Breast epithelium (tissue), 4 donors: ENCODE results near the gene FHL1. TPM values are rescaled to one million over a fixed set of nuclear protein-coding genes. Genes with fewer than 3 reads are reported as not detected.

Experiments
- DNase-seq, 2 donors: peaks; one replicate each; pipeline ENCODE4 v3.0.0-alpha.2; 2019; ENCODE audit warnings: low spot score in 2 of 2
- H3K27ac ChIP-seq, 2 donors: fragments of 200-600 bp; sonication (generic) in 1 of 2; one replicate each; pipeline ENCODE4 v1.5.1; 2016 to 2019; ENCODE audit warnings: mild to moderate bottlenecking in 1 of 2
- H3K27me3 ChIP-seq, 2 donors: fragments of 200-600 bp; sonication (generic) in 1 of 2; one replicate each; pipeline versions ENCODE4 v1.5.1 to v1.6.0; 2017 to 2019; ENCODE audit warnings: control low read depth in 1 of 2, mild to moderate bottlenecking in 1 of 2
- H3K36me3 ChIP-seq: fragments of 200-600 bp; one replicate; pipeline ENCODE4 v1.5.1; 2019
- H3K4me1 ChIP-seq, 2 donors: fragments of 200-600 bp; sonication (generic); one replicate each; pipeline ENCODE4 v1.5.1; 2016 to 2019; ENCODE audit warnings: control low read depth in 1 of 2
- H3K4me3 ChIP-seq, 3 donors: fragments of 200-600 bp; sonication (generic); 1 replicate in 2 of 3; 2 replicates in 1 of 3; pipeline ENCODE4 v1.5.1; 2016 to 2019; ENCODE audit warnings: mild to moderate bottlenecking in 3 of 3, moderate library complexity in 2 of 3
- H3K9me3 ChIP-seq, 2 donors: fragments of 200-600 bp; sonication (generic) in 1 of 2; one replicate each; pipeline ENCODE4 v1.5.1; 2016 to 2019; ENCODE audit warnings: control low read depth in 1 of 2
- CTCF ChIP-seq, 3 donors: fragments of 450-650 bp; IDR thresholded peaks; one replicate each; pipeline ENCODE4 v1.5.1; 2016 to 2017; ENCODE audit warnings: antibody characterized with exemption in 3 of 3, mild to moderate bottlenecking in 3 of 3, moderate library complexity in 3 of 3
- POLR2A ChIP-seq: fragments of 450-650 bp; IDR thresholded peaks from one replicate; pipeline ENCODE4 v1.6.1; 2016; ENCODE audit warnings: antibody characterized with exemption, mild to moderate bottlenecking, moderate library complexity
- POLR2AphosphoS5 ChIP-seq, 3 donors: sonication (generic); formaldehyde crosslinking; IDR thresholded peaks; one replicate each; pipeline ENCODE4 v1.6.1; 2017; ENCODE audit warnings: antibody characterized with exemption in 3 of 3
- intact Hi-C: fragments of 100-400 bp; cut with DNase I; formaldehyde crosslinking; loops from one replicate; pipeline ENCODE4 v1.15.1; 2023; ENCODE audit warnings: low total_unique reads
- total RNA-seq, 3 donors: library from RNA; depleted of rRNA; stranded (reverse); fragments of >200 nt; gene quantifications; one replicate each; pipeline ENCODE4 v1.1.0, GENCODE V29; 2016

FHL1 gene
- total RNA-seq, 3 donors from 2014 or later = 299 to 1,250 (median 654) TPM

DNA sequence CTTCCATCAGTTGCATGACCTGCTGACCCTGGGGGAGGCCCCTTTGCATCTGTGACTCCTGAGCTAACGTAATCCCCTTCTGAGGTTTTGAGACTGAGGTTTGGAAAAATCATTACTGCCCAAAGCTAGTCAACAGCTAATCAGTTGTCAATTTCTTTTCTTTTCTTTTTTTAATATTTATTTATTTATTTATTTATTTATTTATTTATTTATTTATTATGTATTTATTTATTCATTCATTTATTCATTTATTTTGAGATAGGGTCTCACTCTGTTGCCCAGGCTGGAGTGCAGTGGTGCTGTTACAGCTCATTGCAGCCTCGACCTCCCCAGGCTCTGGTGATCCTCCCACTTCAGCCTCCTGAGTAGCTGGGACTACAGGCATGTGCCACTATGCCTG, 25.1 kb upstream of the FHL1 start:
- peaks cover 0 to 51% of the 10 kb centered on the region in 2 donors for H3K27me3 ChIP-seq
- H3K27ac ChIP-seq = no peak overlapping the region
- DNase-seq = no peak
- no peaks in the 10 kb centered on the region for H3K36me3 ChIP-seq
- H3K9me3 ChIP-seq = no peaks in the 10 kb centered on the region
- TF ChIP-seq POLR2A (no peak), CTCF (IDR thresholded peaks at IDR 0.05) (no peak), POLR2AphosphoS5 (IDR thresholded peaks at IDR 0.05) (no peak)
- no peak overlapping the region for H3K4me3 ChIP-seq
- H3K4me1 ChIP-seq = no peaks in the 10 kb centered on the region
- intact Hi-C loops = no loop called here

- Histone ChIP-seq H3K4me1 (no peaks in the 10 kb centered on the region), H3K9me3 (no peaks in the 10 kb centered on the region), H3K36me3 (no peaks in the 10 kb centered on the region), H3K27ac (no peak overlapping the region), H3K27me3 (peaks cover 0 to 47% of the 10 kb centered on the region in 2 donors), H3K4me3 (no peak overlapping the region)
- TF ChIP-seq POLR2AphosphoS5 (IDR thresholded peaks at IDR 0.05) (no peak), POLR2A (no peak), CTCF (IDR thresholded peaks at IDR 0.05) (no peak)
- no peak for DNase-seq
- intact Hi-C loops = no loop called here
Observed at GRCh38 chrX:136125106-136125505, 22.2 kb upstream of the FHL1 start.

- intact Hi-C loops = no loop called here
- Histone ChIP-seq H3K9me3 (no peaks in the 10 kb centered on the region), H3K4me3 (no peak overlapping the region), H3K36me3 (no peaks in the 10 kb centered on the region), H3K27ac (no peak overlapping the region), H3K27me3 (peaks cover 0 to 44% of the 10 kb centered on the region in 2 donors), H3K4me1 (no peaks in the 10 kb centered on the region)
- TF ChIP-seq POLR2A (no peak), CTCF (IDR thresholded peaks at IDR 0.05) (no peak), POLR2AphosphoS5 (IDR thresholded peaks at IDR 0.05) (no peak)
- DNase-seq = no peak
Observed at GRCh38 chrX:136126371-136126770, 21.0 kb upstream of the FHL1 start.

DNA sequence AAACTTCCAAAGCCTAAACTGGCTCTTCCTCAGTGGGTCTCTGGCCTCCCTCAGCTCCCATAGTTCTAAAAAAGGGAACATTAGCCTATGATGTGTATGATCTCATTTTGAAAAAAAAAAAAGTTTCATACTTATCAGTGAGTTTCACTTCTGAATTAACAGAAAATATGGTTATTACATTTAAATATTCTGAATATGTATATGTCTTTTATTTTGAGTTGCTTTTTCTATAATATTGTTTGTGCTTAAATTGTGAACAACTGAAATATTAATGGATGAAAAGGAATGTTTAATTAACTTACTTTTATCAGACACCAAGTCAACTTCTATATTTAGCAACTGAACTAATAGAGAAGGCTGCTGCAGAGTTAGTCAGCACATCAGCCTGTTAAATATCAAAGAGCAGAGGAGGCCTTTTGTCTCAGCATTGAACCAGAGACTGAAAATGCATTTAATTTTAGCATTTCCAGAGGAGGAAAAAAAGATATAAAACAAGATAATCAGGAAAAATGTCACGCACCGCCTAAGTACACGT, 20.4 kb upstream of the FHL1 start:
- H3K9me3 ChIP-seq = no peaks in the 10 kb centered on the region
- H3K4me1 ChIP-seq = no peaks in the 10 kb centered on the region
- intact Hi-C loops = no loop called here
- no peak overlapping the region for H3K4me3 ChIP-seq
- H3K36me3 ChIP-seq = no peaks in the 10 kb centered on the region
- no peak overlapping the region for H3K27ac ChIP-seq
- DNase-seq = no peak
- H3K27me3 ChIP-seq = peaks cover 0 to 38% of the 10 kb centered on the region in 2 donors
- TF ChIP-seq CTCF (IDR thresholded peaks at IDR 0.05) (no peak), POLR2AphosphoS5 (IDR thresholded peaks at IDR 0.05) (no peak), POLR2A (no peak)

GRCh38 chrX:136128743-136129142, 18.6 kb upstream of the FHL1 start:
- no peak for DNase-seq

More at GRCh38 chrX:136128743-136129142, 18.6 kb upstream of the FHL1 start:
- Histone ChIP-seq H3K27ac (no peak overlapping the region), H3K36me3 (no peaks in the 10 kb centered on the region), H3K4me3 (no peak overlapping the region), H3K9me3 (no peaks in the 10 kb centered on the region), H3K4me1 (no peaks in the 10 kb centered on the region), H3K27me3 (peaks cover 0 to 34% of the 10 kb centered on the region in 2 donors)
- intact Hi-C loops = no loop called here
- TF ChIP-seq CTCF (IDR thresholded peaks at IDR 0.05) = no peak
- no peak for TF ChIP-seq POLR2A
- no peak for TF ChIP-seq POLR2AphosphoS5 (IDR thresholded peaks at IDR 0.05)
